Keratinocyte (primary cell): ENCODE measurements around the gene CDKN2AIP.

Experiments
- CTCF ChIP-seq, 3 experiments: IDR thresholded peaks in 1 of 3; conservative IDR thresholded peaks in 1 of 3; optimal IDR thresholded peaks in 1 of 3; 2 replicates in 2 of 3; 3 replicates in 1 of 3; pipeline versions ENCODE3 to v1.5.1; 2011; ENCODE audit warnings: low read length in 3 of 3, mild to moderate bottlenecking in 3 of 3, moderate library complexity in 2 of 3, control low read depth in 1 of 3, inconsistent platforms in 1 of 3; ENCODE audit not compliant: insufficient read depth in 2 of 3; ENCODE audit errors: extremely low read depth in 1 of 3
- EZH2 ChIP-seq: IDR thresholded peaks from one replicate; pipeline ENCODE4 v1.6.1; 2012; ENCODE audit warnings: inconsistent platforms, mild to moderate bottlenecking, low read length, moderate library complexity

GRCh38 chr4:183429489-183429888 lies 14.9 kb upstream of the CDKN2AIP start:
- TF ChIP-seq CTCF (optimal IDR thresholded peaks at IDR 0.05 in 1 of 3, IDR thresholded peaks at IDR 0.05 in 1 of 3, conservative IDR thresholded peaks at IDR 0.05 in 1 of 3; ENCODE audit: extremely low read depth in 1 of 3, insufficient read depth in 2 of 3, low read length in 3 of 3) = no peak
- no peak for TF ChIP-seq EZH2
